GM21723 (cell line): ENCODE results near the gene DBN1.

Experiments used
- ATAC-seq: cut with Tn5 transposase; IDR thresholded peaks from one replicate; pipeline ENCODE4 v1.9.1; 2021; ENCODE audit warnings: mild to moderate bottlenecking, moderate library complexity; ENCODE audit not compliant: unreplicated experiment

Gene DBN1

GRCh38 chr5:177473443-177474001 is at the start of gene DBN1:
Gene DBN1 (minus strand): TSS chr5:177473634. CDS start chr5:177473521, 113 bp downstream.
- ATAC-seq: no peak

- ATAC-seq: no peak
These were observed 47.6 kb upstream of the DBN1 start for GRCh38 chr5:177520916-177521513.

GRCh38 chr5:177520271-177520670 is 46.8 kb upstream of the DBN1 start:
- no peak for ATAC-seq

GRCh38 chr5:177519463-177520235 is 46.2 kb upstream of the DBN1 start:
- no peak for ATAC-seq

- peak; percentile 80 for ATAC-seq
These were observed 43.5 kb upstream of the DBN1 start, which contains the start of gene DDX41 for GRCh38 chr5:177516601-177517568. Gene DDX41 (minus strand): TSS chr5:177516961. CDS start chr5:177516945, 16 bp downstream.

GRCh38 chr5:177515580-177515979 is 42.1 kb upstream of the DBN1 start:
- ATAC-seq: no peak

- ATAC-seq: no peak
These were observed 41.1 kb upstream of the DBN1 start for GRCh38 chr5:177514541-177514940.

GRCh38 chr5:177513500-177513899 is 40.1 kb upstream of the DBN1 start:
- ATAC-seq: no peak

- no peak for ATAC-seq
These were observed 39.4 kb upstream of the DBN1 start for GRCh38 chr5:177512736-177513380.

GRCh38 chr5:177511796-177512675 is 38.6 kb upstream of the DBN1 start:
- no peak for ATAC-seq

- no peak for ATAC-seq
These were observed 37.7 kb upstream of the DBN1 start for GRCh38 chr5:177511181-177511580.

GRCh38 chr5:177510567-177511053 is 37.2 kb upstream of the DBN1 start:
- ATAC-seq: peak; percentile 40

- ATAC-seq: peak; percentile 35
These were observed 36.6 kb upstream of the DBN1 start for GRCh38 chr5:177509991-177510566.

GRCh38 chr5:177509381-177509951 is 36.0 kb upstream of the DBN1 start, which contains the start of gene DOK3:
Gene DOK3 (minus strand): TSS chr5:177509826. CDS start chr5:177509540, 286 bp downstream.
- ATAC-seq: peak; percentile 39

- ATAC-seq: peak; percentile 32
These were observed 35.4 kb upstream of the DBN1 start for GRCh38 chr5:177508837-177509236.

GRCh38 chr5:177508221-177508611 is 34.8 kb upstream of the DBN1 start:
- ATAC-seq: no peak

- ATAC-seq: no peak
These were observed 34.3 kb upstream of the DBN1 start for GRCh38 chr5:177507596-177508220.

GRCh38 chr5:177507165-177507564 is 33.7 kb upstream of the DBN1 start:
- no peak for ATAC-seq
